ENCODE results near the gene WSCD2. TPM values are rescaled to one million over a fixed set of nuclear protein-coding genes. Genes with fewer than 3 reads are reported as not detected.

WSCD2 gene
- total RNA-seq, 1 donor from 2014 or later: 0.86 TPM

DNA sequence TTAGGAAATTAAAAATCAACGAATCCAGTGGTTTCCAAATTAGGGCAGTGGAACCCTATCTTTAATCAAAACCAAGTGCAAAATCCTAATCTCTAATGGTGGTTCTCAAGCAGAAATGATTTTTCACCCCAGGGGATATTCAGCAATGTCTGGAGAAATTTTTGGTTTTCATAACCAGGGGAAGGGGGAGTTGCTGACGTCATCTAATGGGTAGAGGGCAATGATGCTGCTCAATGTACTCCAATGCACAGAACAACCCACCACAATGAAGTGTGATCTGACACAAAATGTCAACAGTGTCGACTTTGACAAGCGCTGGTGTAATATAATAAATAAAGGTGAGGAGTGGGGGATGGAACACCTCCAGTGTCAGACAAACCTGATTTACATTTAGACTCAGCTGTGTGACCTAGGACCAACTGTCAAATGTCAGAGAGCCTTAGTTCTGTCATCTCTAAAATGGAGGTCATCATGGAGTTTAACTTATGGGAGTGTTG is 128.6 kb downstream of the WSCD2 start:
- Mint-ChIP-seq H3K36me3 (ENCODE audit: unreplicated experiment) (no peaks in the 10 kb centered on the region), H3K27me3 (ENCODE audit: unreplicated experiment) (peaks cover 12% of the 10 kb centered on the region), H3K4me3 (ENCODE audit: unreplicated experiment) (no peak overlapping the region), H3K27ac (ENCODE audit: unreplicated experiment) (no peak overlapping the region), H3K9me3 (ENCODE audit: unreplicated experiment) (peaks cover 23% of the 10 kb centered on the region), H3K4me1 (ENCODE audit: unreplicated experiment) (no peaks in the 10 kb centered on the region)
- no peak for DNase-seq (ENCODE audit: extremely low spot score, unreplicated experiment)
- TF ChIP-seq, protein P1, sequence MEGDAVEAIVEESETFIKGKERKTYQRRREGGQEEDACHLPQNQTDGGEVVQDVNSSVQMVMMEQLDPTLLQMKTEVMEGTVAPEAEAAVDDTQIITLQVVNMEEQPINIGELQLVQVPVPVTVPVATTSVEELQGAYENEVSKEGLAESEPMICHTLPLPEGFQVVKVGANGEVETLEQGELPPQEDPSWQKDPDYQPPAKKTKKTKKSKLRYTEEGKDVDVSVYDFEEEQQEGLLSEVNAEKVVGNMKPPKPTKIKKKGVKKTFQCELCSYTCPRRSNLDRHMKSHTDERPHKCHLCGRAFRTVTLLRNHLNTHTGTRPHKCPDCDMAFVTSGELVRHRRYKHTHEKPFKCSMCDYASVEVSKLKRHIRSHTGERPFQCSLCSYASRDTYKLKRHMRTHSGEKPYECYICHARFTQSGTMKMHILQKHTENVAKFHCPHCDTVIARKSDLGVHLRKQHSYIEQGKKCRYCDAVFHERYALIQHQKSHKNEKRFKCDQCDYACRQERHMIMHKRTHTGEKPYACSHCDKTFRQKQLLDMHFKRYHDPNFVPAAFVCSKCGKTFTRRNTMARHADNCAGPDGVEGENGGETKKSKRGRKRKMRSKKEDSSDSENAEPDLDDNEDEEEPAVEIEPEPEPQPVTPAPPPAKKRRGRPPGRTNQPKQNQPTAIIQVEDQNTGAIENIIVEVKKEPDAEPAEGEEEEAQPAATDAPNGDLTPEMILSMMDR (IDR thresholded peaks at IDR 0.05): no peak

DNA sequence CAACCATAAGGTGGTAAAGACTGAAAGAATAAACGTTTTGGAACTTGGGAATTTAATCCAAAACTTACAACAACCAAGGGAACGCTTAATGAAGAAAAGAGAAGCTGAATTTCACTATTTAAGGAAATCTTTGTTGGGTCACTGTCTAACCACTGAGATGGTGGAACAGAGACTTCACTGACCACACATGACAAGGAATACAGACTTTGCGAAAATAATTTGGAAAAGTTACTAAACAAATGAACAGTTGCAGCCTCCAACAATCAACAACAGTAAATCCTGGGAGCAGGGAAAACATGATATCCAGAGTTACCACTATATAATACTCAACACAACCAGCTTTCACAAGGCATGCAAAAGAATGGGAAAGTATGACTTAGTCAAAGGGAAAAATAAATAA is 131.0 kb downstream of the WSCD2 start:
- TF ChIP-seq, protein P1 (IDR thresholded peaks at IDR 0.05): no peak
- Mint-ChIP-seq H3K27me3 (ENCODE audit: unreplicated experiment) (peaks cover 10% of the 10 kb centered on the region), H3K27ac (ENCODE audit: unreplicated experiment) (no peak overlapping the region), H3K9me3 (ENCODE audit: unreplicated experiment) (peaks cover 23% of the 10 kb centered on the region), H3K4me1 (ENCODE audit: unreplicated experiment) (no peaks in the 10 kb centered on the region), H3K4me3 (ENCODE audit: unreplicated experiment) (no peak overlapping the region), H3K36me3 (ENCODE audit: unreplicated experiment) (no peaks in the 10 kb centered on the region)
- no peak for DNase-seq (ENCODE audit: extremely low spot score, unreplicated experiment)

GRCh38 chr12:108260969-108261368 is 131.9 kb downstream of the WSCD2 start:
- no peak for DNase-seq (ENCODE audit: extremely low spot score, unreplicated experiment)
- TF ChIP-seq, protein P1 (IDR thresholded peaks at IDR 0.05): no peak
- Mint-ChIP-seq H3K36me3 (ENCODE audit: unreplicated experiment) (no peaks in the 10 kb centered on the region), H3K4me1 (ENCODE audit: unreplicated experiment) (no peaks in the 10 kb centered on the region), H3K27ac (ENCODE audit: unreplicated experiment) (no peak overlapping the region), H3K4me3 (ENCODE audit: unreplicated experiment) (no peak overlapping the region), H3K9me3 (ENCODE audit: unreplicated experiment) (peaks cover 23% of the 10 kb centered on the region), H3K27me3 (ENCODE audit: unreplicated experiment) (peaks cover 9% of the 10 kb centered on the region)

DNA sequence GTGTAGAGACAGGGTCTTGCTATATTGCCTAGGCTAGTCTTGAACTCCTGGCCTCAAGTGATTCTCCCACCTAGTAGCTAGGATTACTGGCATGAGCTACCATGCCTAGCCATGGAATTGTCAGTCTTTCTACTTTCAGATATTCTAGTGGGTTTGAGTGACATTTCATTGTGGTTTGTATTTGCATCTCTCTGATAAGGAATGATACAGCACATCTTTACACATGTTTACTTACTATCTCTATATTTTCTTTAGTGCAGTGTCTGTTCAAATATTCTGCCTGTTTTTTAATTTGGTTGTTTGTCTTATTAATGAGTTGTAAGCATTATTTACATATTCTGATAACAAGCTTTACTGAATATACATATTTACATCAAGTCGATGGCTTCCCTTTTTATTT is 136.4 kb downstream of the WSCD2 start:
- Mint-ChIP-seq H3K27ac (ENCODE audit: unreplicated experiment) (no peak overlapping the region), H3K27me3 (ENCODE audit: unreplicated experiment) (peaks cover 9% of the 10 kb centered on the region), H3K36me3 (ENCODE audit: unreplicated experiment) (no peaks in the 10 kb centered on the region), H3K4me3 (ENCODE audit: unreplicated experiment) (no peak overlapping the region), H3K4me1 (ENCODE audit: unreplicated experiment) (no peaks in the 10 kb centered on the region), H3K9me3 (ENCODE audit: unreplicated experiment) (peaks cover 19% of the 10 kb centered on the region)
- DNase-seq (ENCODE audit: extremely low spot score, unreplicated experiment): no peak
- TF ChIP-seq, protein P1 (IDR thresholded peaks at IDR 0.05): no peak

GRCh38 chr12:108266131-108266530 is 137.0 kb downstream of the WSCD2 start:
- no peak overlapping the region for H3K4me3 Mint-ChIP-seq (ENCODE audit: unreplicated experiment)
- TF ChIP-seq, protein P1 (IDR thresholded peaks at IDR 0.05): no peak
- H3K36me3 Mint-ChIP-seq (ENCODE audit: unreplicated experiment): no peaks in the 10 kb centered on the region
- no peaks in the 10 kb centered on the region for H3K4me1 Mint-ChIP-seq (ENCODE audit: unreplicated experiment)
- peaks cover 13% of the 10 kb centered on the region for H3K9me3 Mint-ChIP-seq (ENCODE audit: unreplicated experiment)
- H3K27ac Mint-ChIP-seq (ENCODE audit: unreplicated experiment): no peak overlapping the region
- peaks cover 9% of the 10 kb centered on the region for H3K27me3 Mint-ChIP-seq (ENCODE audit: unreplicated experiment)
- DNase-seq (ENCODE audit: extremely low spot score, unreplicated experiment): no peak

All from osteocyte (in vitro differentiated cells).